Tibial nerve (tissue), 4 donors: Measurements from ENCODE around the gene TEX2.

Experiments
- CTCF ChIP-seq, 5 experiments: fragments of 200-600 bp in 3 of 5; fragments of 450-650 bp in 2 of 5; sonication (generic) in 3 of 5; IDR thresholded peaks; one replicate each; pipeline ENCODE4 v1.5.1; 2016 to 2019; ENCODE audit warnings: antibody characterized with exemption in 5 of 5, mild to moderate bottlenecking in 3 of 5, moderate library complexity in 2 of 5
- EP300 ChIP-seq, 2 donors: sonication (generic); formaldehyde crosslinking; IDR thresholded peaks; one replicate each; pipeline ENCODE4 v1.6.1; 2017; ENCODE audit warnings: antibody characterized with exemption in 2 of 2, mild to moderate bottlenecking in 1 of 2

GRCh38 chr17:64158406-64158805 is 104.7 kb downstream of the TEX2 start:
- no peak for TF ChIP-seq CTCF (IDR thresholded peaks at IDR 0.05)
- no peak for TF ChIP-seq EP300 (IDR thresholded peaks at IDR 0.05)
